ENCODE data around the gene IQUB.
A peak's percentile ranks its signal among the peaks of the same experiment; 100 is the strongest.
"Not testable (repeated sequence)": the region's sequence is repeated elsewhere in the genome, so short reads cannot be mapped to it uniquely, and the experiment has no call there.

Gene IQUB

DNA sequence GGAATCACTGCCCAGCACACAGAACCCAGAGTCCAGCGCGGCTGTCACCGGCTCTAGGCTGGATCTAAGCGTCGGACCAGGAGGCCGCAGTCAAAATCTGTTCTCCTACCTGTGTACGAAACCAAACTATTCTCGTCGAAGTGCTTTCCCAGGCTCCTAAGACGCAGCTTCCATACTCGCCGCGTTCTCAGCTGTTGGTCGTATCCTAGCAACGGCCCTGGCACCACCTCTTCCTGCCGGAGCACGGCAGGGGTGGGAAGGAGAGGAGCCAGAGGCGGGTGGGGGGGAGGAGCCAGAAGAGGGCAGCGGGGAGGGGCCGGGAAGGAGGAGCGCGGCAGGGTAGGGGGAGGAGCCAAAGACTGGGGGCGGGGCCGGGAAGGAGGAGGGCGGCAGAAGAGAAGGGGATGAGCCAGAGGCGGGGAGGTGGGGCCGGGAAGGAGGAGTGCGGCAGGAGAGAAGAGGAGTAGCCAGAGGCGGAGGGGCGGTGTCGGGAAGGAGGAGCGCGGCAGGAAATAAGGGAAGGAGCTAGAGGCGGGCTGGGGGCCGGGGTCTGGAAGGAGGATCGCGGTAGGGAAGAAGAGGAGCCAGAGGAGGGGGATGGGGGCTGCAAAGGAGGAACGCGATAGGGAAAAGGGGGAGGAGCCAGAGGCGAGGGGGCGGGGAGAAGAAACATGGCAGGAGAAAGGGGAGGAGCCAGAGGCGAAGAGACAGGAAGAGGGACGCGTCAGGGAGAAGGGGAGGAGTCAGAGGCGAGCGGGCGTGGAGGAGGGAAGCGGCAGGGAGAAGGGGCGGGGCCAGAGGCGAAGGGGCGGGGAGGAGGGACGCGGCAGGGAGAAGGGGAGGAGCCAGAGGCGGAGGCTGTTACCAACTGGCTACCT is at the start of gene IQUB:
IQUB (minus strand) TSS at position 213 of the 878 bp plus-strand sequence. CDS start 22,255 bp downstream, outside the sequence.
- peak; percentile 88 for DNase-seq

DNA sequence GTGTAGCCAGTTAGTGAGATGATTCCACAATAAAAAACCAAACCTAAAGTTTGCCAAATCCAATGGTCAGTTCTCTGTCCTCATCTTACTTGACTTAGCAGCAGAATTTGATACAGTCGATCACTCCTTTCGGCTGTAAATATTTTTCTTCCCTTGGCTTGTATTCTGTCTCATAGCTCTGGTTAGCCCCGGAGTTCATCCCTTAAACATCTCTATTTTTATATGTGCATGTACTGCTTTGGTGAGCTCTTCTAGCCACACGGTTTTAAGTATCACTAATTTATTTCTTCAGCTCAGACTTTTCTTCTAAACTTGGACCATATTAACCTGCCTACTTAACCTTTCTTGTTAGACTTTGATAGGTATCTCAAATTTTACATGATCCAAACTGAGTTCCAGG is 49.4 kb upstream of the IQUB start:
- no peak for DNase-seq

DNA sequence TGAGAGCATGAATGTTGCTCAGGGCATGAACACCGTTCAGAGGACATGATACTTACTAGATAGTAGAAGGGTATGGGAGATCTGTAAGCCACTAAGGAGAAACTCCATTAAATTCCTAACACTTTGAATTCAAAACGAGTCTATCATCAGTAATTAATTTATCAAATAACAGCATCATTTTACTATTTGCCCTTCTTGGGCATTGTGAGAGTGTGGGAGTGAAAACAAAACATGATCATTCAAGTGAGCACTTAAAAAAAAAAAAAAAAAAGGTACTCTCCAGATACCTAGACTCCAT is 46.7 kb upstream of the IQUB start:
- no peak for DNase-seq

DNA sequence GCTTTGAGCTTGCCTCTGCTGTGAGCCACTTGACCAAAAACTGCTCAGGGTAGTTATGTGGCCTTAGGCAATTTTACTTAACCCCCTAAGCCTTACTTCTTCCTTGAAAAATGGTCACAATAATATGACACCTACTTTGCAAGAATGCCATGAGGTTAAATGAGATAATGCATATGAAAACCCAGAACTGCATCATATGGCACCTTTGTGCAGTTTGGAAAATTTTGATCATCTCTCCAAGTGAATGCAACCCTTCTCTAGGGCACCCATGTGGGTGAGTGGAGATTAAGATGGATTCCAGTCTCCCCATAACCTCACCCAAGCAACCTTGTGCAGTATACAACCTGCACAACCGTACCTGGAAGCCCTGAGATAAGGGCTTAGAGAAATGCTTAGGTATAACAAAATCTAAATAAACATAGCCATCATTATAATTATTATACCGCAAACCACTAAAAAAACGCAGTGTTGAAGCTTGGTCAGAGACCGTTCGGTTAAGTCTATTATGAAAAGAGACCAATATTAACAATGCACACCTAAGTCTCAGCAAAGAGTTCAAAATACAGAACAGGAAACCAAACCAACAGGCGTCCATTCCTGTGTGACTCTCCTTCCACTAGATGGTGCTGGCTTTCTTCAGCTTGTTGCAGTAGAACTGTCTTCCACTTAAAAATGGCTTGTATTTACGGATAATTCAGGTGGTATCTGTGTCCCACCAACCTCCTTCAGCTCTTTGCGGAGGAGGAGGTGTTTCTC is 46.2 kb upstream of the IQUB start:
- no peak for DNase-seq

DNA sequence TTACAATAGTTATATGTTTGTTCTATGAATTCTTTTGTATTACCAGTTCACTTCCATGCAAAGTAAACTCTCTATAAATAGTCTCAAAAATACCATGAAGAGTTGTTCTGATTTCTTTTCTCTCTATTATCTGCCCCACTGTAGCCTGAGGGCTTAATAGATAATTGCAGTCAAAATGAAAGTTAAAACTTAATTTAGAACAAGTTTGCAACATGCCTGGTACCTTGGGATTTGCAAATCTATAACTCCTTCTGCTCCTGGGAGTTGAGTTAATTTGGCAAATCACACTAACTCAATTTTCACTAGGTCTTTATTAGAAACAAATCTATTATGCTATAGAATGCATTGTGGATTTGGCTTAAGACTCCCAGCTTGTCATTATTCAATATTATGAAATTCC is 45.0 kb upstream of the IQUB start:
- DNase-seq, result no peak

DNA sequence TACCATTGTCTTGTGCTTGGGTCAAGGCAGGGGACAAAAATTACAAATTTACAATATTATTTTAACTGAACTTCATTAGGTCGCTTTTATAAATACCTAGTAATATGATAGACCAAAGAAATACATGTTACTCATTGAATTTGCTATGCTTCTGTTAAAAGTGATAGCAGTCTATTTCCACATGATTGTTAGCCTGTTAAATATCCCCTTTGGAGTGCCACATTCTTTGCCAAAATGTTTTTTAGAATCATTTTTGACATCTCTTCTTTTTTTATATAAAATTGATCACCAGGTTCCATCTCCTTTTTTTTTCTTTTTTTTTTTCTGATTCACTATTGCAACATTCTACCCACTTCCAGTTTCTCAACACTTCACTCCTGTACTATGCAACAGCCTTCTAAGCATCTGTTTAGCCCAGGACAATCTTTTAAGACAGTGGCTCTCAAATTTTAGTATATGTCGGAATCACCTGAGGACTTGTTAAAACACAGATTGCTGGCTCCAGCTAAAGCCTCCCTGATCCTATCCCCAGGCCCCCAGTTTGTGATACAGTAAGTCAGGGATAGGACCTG is 39.6 kb upstream of the IQUB start:
- DNase-seq, result no peak

DNA sequence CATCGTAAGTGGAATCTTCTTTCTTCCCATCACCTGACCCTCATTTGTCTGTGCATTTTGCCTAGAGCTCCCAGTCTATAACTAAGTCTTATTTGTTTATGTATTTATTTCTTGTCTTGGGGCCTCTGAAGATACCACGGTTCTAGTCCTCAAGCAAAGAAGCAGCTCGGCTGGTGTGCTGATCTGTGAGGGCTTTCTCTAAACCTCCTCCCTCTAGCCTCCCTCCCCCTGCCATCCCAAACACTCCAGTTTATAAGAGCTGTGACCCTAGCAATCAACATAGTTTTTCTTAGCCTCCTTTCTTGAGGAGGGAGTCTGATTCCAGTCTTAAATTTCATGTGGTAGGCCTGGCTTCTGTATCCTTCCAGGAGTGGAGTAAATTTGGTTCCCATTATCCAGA is 38.9 kb upstream of the IQUB start:
- DNase-seq, result no peak

DNA sequence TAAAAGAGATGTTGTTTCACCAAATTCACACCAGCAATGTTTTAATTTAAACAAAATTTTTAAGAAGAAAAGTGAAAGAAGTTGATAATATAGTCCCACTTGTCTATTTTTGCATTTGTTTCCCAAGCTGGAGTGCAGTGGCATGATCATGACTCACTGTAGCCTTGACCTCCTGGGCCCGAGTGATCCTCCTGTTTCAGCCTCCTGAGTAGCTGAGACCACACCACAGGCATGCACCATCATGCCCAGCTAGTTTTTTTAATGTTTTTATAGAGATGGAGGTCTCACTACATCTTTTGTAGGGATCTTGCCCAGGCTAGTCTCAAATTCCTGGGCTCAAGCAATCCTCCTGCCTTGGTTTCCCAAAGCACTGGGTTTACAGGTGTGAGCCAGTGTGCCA is 37.3 kb upstream of the IQUB start:
- no peak for DNase-seq

DNA sequence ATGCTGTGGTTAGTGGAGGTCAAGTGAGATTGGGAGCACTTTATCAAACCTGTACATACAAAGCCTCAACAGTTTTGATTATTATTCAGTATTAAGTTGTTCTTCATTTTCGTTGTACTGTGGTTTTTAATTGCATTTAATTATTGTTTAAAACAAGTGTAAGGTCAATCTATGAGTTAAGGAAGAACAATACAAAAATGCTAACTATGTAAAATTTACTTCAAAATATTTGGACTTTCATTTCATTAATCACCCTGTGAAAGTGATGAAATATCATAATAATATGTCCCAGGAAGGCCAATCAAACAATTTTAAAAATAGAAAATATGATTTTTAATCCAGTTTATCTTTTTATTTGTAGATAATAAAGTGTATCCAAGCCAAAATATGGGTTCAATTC is 36.8 kb upstream of the IQUB start:
- DNase-seq, result no peak

DNA sequence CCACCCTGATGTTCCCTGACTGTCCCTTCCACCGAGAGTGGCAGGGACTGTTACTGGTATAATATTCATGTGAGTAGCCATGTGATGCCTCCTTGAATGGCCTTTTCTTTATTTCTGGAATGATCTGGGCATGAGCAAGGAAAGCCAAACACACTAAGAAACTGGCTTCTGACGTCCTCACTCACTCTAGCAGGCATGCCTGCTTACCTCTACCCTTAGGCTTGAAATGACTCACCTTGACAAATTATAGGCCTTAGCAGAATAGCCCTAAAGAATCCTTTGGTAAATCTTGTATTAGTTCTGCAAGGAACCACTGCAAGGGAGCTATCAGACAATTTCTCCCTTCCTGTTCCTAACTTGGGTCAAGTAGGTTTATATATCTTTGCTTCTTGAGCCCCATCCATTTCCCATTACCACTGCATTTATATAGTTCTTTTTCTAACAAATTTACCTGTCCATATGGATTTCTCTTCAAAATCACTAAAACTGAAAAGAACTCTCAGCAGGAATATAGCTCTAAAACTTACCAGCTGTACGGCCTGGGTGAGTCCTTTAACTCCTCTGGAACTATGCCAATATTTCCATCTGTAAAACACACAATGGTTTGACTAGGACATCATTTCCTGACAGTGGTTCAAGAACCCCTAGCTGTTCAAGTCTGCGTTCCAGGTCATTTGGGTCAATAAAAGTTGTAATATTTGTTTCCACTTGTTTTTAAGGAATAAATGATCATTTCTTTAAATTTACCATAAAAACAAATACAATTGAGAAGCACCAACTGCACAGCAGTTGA is 36.2 kb upstream of the IQUB start:
- DNase-seq, result no peak

DNA sequence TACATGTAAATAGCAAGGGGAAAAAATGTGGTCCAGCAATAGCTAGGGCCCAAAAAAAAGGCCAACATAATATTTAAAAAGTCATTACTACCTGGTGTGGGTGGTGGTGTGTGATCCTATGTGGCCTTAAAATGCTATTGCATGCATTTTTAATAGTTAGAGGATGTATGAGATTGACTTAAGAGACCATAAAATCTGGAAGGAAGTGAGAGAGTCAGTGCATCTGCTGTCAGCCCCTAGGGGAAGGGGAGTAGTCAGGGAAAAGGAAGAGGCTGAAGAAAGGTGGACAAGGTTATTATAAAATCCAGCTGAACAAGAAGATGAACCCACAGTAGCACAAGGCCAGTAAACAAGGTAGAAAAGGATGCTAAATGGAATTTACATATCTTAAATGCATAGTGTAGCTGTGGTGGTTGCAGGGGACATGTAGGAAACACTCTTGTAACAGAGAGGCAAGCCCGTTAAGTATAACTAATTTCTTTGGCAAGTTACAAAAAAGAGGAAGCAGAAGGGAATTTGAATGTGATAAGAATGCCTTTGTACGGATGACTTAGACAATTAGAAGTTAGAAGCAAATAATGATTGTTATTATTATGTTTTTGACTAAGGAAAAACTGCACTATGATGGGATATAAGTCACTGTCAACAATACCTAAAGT is 35.1 kb upstream of the IQUB start:
- DNase-seq, result no peak

DNA sequence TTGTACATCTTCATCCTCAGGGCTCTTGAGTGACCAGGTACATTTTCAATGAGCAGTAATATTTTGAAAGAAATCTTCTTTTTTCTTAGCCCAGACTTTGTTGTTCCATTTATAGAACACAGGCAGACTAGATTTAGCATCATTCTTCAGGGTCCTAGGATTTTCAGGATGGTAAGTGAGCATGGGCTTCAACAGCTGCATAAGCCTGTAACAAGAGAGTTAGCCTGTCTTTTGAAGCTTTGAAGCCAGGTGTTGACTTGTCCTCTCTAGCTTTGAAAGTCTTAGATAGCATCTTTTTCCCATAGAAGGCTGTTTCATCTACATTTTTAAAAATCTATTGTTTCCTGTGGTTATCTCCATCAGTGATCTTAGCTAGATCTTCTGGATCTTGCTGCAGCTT is 27.7 kb upstream of the IQUB start:
- DNase-seq, result no peak

DNA sequence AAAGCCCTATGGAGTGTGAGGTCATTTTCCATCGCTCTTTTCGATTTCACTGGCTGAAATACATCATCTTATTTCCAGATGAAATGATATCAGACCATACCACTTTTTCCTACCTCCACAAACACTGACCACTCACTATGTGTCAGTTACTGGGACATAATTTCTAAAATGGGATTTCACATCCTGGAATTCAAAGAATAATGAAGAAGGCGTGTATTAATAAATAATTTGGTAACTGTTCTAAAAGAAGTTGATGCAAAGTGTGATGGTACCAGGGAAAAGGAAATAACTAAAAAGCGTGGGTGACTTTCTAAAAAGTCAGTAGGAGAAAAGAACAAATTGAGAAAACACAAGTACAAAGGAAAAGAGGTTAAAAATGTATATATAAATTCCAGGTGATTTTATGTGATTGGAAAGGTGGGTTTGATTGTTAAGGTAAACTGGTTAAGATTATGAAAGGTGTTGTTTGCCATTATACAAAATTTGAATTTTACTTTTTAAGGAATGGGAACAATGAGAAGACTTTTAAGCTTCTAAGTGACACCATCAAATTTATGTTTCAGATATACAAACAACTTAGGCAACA is 24.0 kb upstream of the IQUB start:
- DNase-seq, result no peak

DNA sequence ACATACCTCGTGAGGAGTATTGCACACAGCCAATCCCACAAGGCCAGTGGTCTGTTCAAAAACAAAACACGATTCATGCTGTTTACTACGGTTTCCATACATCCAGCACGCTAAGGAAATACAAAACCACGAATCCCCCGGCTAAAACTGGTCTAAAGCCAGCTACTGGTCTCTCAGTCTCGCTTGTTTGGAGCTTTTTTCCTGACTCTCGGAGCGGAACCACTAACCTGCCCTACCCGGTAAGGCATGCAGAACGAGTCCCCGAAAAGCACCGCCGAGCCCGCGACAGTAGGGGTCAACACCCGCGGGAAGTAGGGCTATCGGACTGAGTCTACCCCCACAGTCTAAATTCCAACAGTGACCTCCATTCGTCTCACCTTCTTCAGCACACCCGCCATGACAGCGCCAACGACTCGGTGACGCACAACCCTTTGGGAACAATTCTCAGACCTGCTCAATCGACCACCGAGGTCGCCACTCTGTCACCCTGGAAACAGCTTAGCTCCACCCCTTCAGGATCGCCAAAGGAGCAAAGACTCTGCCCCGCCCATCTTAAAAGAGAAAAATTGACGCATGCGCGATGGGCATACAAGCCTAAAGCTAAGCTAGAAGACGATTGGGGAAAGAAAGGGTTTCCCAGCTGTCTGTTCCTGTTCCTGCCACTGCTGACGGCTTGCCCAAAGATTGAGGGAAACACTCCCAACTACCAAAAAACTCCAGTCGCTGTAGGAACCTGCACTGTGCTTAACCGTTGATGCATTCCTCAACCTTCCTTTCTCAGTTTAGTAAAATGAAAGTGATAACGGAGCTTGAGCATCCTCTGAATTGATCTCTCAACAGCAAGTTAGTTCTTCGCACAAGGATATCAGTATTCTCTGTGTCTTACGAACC is 23.2 kb upstream of the IQUB start, which contains the start of gene NDUFA5:
NDUFA5 (minus strand) TSS at position 421 of the 891 bp plus-strand sequence; CDS start at position 398, 23 bp downstream.
- DNase-seq, result peak; percentile 82

DNA sequence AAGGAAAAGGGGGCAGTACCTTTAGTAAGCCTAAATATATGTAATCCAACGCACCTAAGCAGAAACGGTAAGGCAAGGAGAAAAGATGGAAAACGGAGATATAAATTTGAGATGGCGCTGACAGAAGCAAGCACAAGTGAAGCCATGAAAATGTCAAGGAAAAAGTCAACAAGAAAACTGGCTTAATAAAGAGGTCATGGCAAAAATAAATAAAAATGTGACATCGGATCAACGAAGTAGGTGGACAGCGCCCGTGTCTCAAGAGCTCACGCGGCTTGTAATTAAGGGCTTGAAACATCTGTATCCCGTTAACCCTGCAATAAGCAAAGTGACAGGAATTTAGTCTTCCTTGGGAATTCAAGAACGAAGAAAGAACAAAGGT is 22.6 kb upstream of the IQUB start:
- DNase-seq, result no peak

DNA sequence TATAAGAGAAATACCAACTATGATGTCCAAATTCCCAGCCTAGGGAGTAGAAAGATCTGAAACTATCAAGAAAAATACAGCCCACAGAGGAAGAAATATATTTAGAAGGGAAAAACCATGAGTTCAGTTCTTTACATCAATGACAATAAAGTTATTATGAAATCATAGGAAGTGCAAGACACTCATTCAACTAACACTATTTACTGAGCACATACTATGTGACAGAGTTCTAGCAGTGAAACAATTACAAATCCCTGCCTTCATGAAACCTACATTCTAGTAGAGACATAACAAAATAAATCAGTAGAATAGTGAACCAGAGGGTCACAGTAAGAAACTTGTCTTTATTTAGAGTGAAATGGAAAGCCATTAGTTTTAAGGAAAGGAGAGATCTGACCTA is 21.1 kb upstream of the IQUB start:
- no peak for DNase-seq

DNA sequence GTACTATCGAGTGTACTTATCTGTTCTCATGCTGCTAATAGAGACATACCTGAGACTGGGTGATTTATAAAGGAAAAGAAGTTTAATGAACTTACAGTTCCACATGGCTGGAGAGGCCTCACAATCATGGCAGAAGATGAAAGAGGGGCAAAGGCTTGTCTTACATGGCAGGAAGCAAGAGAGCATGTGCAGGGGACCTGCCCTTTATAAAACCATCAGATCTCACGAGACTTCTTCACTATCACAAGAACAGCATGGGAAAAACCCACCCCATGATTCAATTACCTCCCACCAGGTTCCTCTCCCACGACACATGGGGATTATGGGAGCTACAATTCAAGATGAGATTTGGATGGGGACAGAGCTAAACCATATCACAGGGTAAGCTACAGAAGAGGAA is 18.8 kb upstream of the IQUB start:
- no peak for DNase-seq

DNA sequence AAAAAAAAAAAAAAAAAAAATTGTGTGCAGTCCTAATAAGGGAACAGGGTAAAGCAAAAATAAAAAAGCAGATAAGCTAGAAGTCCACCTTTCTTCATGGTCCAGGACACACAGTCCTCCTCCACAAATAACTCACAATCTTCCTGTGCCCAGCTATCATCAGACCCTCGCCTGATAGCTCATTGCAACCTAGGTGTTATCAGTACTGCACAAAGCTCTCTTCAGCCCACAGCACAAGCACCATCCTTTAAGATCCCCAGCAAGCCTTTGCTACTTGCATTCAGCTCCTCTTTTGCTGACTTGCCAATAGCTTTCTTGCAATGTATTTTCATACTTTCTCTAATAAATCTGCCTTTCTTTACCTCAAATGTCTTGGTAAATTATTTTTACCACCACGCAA is 18.2 kb upstream of the IQUB start:
- no peak for DNase-seq

DNA sequence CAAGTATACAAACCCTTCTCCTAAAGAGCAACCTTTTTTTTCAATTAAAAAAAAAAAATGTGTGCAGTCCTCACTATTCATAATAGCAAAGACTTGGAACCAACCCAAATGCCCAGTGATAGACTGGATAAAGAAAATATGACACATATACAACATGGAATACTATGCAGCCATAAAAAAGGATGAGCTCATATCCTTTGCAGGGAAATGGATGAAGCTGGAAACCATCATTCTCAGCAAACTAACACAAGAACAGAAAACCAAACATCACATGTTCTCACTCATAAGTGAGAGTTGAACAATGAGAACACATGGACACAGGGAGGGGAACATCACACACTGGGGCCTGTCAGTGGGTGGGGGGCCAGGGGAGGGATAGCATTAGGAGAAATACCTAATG is 17.7 kb upstream of the IQUB start:
- DNase-seq, result not testable (repeated sequence)

DNA sequence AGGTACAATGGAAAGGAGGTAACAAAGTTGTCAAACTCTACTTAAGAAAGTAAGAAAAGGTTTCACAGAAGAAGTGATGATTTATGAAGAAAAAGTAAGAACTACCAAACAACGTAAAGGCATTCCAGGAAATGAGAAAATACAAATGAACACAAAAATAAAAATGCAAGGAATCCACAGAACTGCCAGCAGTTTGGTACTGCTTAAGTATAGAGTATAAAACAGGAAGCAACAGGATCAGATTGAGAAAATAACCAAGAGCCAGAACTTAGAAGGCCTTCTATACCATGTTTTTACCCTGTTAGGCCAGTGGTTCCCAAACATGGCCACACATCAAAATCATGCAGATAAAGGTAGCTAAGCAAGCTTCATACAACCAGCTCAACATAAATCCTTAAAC is 14.0 kb upstream of the IQUB start:
- DNase-seq, result no peak

DNA sequence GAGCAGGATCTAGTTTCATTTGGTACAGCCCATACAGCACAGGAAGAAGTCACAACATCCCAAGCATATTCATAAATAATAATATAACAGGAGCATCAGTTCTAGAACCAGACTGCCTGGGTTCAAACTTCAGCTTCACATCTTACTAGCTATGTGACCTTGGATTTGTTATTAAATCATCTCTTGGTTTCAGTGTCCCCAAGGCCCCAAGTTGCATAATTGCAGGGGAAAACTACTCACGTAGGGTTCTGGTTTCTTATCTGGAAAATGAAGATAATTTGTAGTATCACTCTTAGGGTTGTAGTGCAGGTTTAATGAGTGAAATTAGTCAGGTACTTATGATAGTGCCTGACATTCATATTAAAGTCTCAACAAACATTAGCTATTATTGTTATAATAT is 5.5 kb upstream of the IQUB start:
- no peak for DNase-seq
